ENCODE results near the gene FAM117A.
"Not testable (repeated sequence)": the region's sequence is repeated elsewhere in the genome, so short reads cannot be mapped to it uniquely, and the experiment has no call there.

The FAM117A gene

DNA sequence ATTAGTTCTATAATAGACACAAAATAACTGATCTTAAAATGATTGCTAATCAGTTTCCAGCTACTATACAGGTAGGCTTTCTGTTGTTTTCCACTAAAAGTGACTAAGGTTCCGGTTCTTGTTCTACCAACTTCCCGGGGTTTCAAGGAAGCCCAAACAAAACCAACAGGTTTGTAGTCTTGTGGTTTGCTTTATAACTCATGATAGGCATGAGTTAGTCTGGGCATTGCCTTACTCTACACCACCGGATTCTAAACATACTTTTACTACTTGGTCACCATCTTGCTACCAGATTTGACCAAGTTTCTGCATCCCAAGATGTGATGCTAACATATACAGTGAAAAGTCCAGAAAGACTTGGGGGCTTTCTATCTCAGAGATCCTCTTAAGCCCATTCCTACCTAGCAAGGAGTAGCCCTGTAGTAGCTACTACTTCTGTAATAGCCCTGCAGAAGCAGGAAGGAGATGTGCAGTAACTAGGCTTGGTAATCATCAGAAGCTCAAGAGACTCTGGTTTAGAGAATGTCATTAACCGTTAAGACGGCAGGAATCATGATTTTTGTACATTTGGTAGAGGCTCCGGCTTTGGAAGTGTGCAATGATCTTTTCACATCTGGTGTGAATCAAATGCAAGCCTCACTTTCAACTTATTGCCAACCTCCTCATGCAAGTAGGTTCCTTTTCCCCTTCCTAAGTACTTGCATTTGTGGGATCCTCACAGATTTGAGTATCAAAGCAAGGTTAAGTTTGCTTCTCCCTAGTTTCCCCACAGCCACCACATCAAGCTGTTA is 1.6 kb downstream of the FAM117A start:
- DNase-seq: no peak

DNA sequence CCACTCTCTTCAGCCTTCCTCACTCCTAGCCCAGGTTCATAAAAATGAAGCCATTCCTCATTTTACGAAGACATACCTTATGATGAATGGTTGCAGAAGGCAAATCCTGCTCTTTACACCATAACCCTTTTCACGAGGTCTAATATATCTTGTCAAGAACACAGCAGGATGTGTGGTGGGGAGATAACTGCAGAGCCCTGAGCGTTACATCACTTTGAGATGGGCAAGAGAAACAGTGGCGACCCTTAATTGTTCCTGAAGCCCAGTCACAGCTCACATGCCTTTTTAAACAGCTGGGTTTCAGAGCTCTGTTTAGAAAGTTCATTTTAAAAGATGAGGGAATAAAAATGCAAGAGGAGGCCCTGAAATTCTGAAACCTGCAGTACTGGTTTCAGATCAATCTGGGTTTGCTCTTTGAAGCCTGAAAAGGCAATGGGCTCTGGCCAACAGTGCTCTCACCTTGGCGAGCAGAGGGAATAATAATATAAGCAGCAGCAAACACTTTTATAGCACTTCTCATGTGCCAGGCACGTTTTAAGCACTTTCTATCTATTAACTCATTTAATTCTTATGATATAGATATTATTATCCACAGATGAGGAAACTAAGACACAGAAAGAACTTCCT is 2.9 kb downstream of the FAM117A start:
- no peak for DNase-seq

DNA sequence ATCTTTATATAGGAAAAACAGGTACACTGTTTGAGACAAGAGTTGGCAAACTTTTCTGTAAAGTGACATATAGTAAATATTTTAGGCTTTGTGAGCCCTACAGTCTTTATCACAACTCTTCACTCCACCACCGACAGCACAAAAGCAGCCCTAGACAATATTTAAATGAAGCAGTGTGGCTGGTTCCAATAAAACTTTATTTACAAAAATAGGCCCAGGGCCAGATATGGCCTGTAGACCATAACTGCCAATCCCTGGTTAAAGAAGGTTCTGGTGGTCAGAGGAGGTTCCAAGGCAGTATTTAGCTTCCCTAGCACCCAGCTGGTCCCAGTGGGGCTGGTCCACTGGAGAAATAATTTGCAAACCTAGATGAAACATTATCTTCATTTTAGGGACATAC is 3.6 kb downstream of the FAM117A start:
- DNase-seq: no peak

DNA sequence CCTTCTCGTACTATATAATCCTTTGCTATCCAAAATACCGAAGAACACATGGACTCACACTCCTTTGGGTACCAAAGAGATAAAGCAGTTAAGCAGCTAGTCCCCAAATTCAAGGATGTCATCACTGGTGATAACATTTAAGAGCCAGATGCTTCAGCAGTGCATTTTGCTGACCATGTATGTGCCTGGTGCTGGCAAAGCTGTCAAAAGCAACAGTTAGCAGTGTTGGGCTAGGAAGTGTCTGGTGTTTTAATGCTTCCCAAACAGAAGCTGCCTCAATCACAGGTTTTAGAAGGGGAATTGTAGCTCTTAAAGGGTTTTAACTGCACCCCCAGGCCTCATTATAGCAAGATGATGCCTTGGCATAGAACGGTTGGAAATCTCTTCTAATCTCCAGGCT is 4.7 kb downstream of the FAM117A start:
- no peak for DNase-seq

DNA sequence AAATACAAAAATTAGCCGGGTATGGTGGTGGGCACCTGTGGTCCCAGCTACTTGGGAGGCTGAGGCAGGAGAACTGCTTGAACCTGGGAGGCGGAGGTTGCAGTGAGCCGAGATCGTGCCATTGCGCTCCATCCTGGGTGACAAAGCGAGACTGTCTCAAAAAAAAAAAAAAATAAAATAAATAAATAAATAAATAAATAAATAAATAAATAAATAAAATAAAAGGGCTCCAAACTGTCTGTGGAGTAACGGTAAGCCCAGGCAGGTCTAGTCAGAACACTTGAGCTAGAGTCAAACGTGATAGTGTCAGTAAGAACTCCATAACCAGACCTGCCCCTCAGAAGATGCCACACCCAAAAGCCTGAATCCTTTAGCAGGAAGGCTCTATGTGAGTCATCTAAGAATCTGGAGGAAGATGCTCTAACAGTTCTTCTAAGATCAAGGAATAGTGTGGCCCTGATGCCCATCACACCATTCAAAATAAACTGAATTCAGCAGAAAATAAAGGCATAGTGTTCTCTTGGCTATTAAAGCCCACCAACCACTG is 5.4 kb downstream of the FAM117A start:
- DNase-seq: not testable (repeated sequence)

DNA sequence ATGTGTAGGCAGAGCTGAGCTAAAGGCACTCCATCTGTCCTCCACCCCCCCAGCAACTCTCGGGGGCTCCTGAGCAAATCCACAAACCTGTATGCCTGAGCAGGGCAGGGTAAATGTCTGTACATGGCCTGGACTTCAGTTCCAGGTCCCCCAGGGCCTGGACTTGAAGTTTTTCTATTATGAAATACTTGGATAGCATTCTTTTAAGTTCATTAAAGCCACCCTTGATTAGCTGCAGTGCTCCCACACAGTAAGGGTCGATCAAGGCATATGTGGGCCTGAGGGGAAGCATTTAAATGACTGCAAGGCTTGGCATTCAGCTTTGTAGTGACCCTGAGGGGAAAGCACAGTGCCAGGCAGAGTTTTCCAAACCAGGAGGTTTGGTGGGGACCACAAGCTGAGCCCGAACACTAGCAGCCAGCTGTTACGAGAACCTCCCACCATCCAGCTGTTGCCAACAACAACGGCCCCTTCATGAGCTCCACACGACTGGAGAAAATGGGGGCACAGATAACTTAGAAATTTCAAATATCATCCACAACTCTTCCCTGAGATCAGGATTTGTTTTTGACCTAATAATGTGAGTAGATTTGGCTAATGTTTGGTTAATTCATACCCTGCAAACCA is 6.7 kb downstream of the FAM117A start:
- no peak for DNase-seq

DNA sequence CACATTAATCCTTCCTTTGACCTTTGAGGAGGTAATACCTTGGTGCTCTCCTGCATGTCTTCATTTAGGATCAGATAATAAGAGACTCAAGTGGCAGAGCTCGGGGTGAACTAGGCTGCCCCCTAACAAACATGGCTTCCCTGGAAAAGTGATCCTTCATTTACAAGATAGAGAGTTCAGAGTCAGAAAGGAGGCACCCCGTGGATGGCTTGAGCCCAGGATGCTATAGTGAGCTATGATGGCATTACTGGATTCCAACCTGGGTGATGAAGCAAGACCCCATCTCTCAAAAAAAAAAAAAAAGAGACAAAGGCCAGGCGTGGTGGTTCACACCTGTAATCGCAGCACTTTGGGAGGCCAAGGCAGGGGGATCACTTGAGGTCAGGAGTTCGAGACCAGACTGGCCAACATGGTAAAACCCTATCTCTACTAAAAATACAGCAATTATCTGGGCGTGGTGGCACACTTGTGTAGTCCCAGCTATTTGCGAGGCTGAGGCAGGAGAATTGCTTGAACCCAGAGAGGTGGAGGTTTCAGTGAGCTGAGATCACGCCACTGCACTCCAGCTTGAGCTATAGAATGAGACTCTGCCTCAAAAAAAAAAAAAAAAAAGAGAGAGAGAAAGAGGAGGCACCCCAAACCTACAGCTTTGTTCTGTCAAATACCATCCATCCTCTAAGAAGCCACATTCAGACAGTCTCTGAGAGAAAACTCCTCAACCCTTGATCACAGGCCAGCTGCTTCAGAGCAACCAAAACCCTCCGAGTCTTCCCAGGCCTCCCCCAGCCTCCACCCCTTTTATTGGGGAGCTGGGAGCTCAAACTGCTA is 7.4 kb downstream of the FAM117A start:
- no peak for DNase-seq

DNA sequence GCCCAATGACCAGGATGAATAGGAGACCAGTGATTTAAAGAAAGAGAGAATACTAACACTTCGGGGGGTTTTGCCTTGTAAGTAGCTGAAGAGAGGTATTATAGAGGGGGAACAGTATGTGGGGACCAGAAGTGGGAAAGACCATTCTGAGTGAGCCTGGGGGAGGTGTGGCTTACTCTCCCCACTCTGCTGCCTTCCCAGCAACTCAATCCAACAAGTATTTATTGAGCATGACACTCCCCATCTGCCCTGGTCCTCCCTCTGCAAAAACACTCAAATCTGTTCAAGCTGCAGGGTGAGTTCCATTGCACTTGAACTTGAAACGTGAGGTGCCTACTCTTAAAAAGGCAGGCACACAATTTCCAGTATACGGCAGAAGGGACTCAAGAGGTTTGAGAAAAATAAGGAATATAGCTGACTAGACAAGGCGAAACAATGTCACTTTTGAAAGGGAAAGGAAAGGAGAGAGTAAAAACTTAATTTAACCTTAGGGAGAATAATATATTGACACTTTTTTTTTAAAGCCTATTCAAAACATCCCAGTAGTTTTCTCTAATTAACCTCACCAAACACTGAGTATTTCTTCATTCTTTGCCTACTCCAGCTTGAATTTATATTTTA is 8.2 kb downstream of the FAM117A start:
- DNase-seq: no peak

DNA sequence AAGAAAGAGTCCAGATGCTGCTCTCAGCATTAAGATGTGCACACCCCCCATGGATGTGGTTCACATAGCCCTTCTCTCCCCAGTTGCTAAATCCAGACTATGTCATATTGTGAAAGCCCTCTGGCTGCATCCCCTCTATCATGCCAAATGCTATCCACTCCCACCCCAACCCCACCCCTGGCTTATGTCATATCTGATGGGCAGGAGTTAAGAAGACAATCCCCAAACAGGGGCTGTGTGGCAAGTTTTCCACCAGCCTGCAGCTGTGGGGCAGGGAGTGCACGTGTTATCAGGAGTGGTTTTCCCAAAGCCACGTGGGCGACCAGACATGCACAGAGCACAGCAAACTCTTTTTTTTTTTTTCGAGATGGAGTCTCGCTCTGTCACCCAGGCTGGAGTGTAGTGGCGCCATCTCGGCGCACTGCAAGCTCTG is 10.0 kb downstream of the FAM117A start:
- DNase-seq: no peak

DNA sequence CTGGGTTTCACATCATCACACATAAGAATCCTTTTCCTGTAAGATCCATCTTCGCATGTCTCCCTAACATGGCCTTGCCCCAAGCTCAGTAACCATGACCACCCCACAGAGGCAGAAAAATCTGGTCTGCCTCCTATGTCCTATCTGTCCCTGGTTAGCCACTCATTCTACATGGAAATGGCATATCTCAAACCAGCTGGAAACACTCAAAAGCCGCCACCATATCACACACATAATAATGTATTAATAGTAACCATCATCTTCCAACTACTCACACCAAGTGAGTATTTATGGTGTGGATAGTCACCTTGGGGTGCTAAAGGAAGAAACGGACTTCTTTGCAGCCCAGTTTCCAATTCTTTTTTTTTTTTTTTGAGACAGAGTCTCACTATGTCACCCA is 11.4 kb downstream of the FAM117A start:
- DNase-seq: no peak

DNA sequence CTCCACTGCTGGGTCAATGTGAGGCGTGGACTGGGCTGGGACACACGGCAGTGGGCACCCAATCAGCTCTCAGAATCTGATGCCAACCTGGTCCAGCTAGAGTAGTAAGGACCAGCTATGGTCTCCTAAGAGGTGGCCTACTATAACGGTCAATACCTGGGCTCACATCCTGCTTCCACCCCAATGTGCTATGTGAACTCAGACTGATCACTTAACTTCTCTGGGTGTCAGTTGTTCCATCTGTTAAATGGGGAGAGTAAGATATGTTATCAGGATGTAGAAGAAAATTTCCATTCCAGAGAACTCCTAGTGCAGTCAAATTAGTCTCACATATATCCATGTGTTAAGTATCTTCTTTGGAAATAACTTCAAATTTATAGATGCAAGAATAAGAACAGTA is 14.2 kb downstream of the FAM117A start:
- DNase-seq: no peak

DNA sequence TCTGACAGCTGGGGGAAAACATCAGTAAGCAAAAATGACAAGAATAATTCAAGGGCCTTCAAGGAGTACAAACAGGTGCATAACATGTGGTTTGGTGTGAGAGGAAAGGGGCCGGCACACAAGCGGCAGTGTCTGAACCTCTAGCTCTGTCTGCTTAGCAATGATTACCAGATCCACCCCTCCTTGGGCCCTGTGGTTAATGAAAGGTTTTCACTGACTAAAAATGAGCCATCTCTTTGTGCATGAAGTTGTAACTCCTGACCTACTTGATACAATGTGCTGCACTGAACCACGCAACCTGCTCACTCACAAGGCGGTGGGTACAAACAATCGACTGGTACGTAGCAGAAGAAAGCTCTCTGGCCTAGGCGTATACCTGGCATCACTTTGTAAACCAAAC is 15.1 kb downstream of the FAM117A start:
- peak; percentile 70 for DNase-seq

DNA sequence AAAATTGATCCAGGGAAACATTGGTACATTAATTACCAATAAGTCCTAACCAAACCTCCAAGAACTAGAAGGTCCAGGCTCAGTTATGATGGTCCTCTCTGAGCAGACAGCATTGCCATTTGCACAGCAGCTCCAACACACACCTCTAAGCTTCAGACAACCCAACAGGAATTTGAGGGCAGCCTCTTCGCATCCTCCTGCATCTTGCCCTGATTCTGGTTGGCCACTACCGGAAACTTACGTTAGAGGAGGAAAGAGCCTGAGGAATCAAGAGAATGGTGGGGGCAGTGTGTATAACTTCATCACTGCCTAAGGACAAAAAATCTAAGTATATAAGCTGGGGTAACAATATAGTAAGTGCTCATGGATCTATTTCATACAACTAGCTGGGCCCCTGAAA is 15.7 kb downstream of the FAM117A start:
- DNase-seq: peak; percentile 24

DNA sequence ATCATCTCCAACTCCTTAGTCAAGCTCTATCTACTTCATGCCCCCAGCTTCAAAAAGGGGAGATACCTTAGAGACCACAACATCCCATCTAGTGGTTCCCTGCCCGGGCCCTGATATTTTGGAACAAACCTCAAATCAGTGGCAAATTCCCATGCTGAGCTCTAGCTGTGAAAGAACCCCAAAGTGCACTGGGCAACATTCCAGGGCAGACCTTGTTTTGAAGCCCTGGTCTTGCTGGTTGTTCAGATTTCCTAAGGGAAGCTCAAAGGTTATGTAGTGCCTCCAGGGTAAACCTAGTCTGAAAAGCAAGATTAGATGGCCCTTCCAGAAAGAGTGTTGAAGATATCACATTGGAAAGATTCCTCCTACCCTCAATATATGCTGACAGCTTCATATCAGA is 16.3 kb downstream of the FAM117A start:
- no peak for DNase-seq

DNA sequence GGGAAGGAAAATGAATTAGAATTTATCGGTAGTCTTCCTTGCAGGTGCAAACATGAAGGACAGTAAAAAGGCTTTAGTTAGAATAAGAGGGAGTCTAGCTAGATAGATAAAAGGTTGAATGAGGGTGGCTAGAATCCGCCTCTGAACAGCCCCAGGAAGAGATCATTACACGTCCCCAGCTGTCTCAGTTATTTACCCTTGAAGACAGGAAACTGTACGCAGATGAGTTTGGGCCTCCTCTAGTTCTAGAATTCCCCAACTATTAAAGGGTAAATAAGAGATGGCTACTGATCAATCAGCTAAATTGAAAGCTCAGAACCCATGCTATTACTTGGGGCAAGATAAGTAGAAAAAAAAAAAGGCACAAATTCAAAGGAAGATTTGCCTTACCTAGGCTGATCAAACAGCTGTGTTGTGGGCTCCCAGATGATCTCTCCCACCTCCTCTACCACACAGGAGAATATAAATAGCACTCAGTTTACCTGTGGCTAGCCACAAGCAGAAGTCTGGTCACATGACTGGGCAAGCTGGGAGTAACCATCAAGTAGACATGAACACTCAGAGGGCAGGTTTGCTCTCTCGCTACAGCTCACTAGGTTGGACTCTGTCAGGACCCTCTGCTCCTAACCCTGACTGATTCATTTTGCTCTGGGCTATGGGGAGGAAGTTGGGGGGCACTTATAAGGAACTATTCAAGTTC is 17.0 kb downstream of the FAM117A start:
- DNase-seq: no peak

DNA sequence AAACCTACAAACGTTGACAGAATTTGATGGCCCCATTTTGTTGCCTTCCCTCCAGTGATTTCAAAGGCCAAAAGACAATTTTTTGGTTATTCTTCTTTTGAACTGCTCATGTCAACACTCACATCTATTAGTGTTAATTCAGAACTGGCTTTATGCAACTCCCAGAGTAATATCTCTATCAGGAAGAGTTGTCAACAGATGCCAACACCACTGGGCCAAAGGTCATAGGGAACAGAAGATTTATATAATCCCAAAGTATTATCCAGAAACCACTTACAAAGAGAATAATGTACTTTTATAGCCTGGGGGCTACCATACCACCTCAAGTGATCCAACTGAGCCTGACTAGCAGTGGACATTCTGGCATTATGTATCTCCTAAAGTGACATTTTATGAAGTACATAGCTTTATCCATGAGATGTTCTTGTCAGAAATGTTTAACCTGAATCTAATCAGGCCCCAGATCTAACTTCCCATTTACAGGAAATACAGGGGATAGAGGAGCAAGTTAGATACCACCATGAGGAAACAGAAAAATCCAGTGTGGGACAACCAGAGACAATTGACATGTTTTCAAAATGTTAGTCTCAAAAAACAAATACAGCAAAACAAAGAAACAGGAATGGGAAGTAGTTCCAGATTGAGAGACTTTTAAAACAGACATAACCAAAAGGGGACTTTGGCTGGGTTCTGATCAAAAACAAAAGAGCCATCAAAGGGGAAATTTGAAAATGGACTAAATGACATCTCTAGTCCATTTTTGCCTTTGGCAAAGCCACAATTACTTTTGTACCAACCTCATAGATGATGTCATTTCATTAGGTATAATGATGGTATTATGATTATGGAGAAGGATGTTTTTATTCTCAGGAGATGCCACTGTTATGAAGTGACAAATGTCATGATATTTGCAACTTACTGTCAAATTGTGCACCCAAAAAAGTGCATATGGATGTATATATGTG is 18.5 kb downstream of the FAM117A start:
- DNase-seq: no peak

DNA sequence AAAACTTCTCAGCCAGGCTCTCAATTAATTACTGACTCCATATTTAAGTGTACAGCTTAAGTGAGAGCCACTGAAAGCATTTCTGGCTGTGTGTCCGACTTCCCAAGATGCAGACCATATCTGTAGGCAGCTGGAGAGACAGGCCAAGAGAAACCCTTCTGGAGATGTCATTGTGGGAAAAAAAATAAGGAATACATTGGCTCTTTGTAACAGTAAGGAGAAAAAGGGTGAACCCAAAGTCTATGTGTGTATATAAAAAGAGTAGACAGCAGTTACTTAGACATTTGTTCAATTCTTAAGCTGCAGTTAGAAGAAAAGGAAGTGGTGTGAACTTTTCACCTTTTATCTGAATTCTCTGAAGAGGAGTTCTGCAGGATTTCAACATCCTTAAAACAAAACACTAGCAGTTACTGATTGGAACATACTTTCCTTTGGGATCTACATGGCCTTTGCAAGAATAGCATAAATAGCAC is 21.7 kb downstream of the FAM117A start:
- DNase-seq: no peak

DNA sequence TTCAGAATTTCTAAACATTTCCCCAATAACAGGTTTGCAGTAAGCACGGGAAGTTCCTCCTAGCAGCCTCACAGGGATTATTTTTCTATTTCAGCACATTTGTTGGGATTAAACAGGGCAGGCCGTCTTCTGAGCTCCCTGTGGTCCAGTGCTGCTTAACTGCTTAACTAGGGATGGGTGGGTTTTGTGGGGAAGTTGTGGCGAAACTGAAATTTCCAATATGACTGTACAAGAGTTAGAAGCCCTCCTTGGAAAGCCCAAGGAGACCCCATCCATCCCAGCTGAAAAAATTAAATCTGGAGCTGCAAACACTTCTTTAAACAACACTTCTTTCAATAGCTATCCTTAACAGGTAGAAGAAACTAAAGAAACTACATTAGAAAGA is 22.2 kb downstream of the FAM117A start:
- DNase-seq: no peak

DNA sequence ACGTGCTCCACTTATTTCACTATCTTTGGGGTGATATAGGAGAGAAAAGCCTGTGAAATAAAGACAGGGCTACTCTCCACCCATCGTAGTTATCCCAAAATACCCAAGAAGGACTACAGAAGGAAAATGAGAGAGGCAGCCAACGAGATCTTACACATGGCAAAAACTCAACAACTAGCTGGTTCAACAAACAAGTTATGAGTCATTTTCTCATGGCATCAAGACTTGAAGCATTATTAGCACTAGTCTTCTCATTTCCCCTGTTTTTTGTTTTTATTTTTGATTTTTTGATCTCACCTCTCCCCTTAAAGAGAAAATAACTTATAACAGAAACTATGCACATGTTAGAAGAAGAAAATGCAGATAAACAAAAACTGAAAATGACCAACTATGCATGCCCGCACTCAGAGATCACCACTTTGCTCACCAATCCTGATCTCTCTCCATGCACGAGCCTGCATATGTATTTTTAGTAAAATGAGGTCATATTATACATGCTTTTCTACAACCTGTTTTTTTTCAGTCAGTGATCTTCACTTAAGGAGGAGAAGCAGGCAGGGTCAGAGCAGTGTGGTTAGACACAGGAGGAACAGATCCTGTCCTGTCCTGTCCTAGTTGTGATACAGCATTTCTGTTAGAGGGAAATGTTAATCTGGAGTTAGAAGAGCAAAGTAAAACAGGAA is 22.8 kb downstream of the FAM117A start:
- DNase-seq: no peak

Measured in activated naive CD4-positive, alpha-beta T cell treated with Interleukin-2 at 50 U/mL for 16 hours (primary cell).